ENCODE measurements around the gene LIMCH1. TPM values are rescaled to one million over a fixed set of nuclear protein-coding genes. Genes with fewer than 3 reads are reported as not detected.
"Not testable (repeated sequence)": the region's sequence is repeated elsewhere in the genome, so short reads cannot be mapped to it uniquely, and the experiment has no call there.

Gene LIMCH1
- total RNA-seq, 2 donors from 2014 or later, result 4.7 to 14.4 TPM

DNA sequence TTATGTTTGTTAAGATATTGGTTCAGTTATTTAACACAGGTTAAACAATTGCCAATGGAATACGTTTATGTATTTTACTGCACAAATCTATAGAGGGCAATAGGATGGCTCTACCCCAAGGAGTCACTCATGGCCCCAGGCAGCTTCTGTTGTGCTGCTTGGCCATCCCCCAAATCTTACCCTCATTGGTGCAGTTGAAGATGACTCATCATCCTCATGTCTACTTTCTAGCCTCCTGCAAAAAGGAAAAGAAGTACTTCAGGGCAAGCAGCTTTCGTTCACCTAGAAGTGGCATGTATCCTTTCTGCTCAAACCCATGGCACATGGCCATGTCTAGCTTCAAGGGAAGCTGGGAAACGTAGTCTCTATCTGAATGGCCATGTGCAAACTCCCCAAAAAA is 196.4 kb downstream of the LIMCH1 start:
- TF ChIP-seq, protein P1, sequence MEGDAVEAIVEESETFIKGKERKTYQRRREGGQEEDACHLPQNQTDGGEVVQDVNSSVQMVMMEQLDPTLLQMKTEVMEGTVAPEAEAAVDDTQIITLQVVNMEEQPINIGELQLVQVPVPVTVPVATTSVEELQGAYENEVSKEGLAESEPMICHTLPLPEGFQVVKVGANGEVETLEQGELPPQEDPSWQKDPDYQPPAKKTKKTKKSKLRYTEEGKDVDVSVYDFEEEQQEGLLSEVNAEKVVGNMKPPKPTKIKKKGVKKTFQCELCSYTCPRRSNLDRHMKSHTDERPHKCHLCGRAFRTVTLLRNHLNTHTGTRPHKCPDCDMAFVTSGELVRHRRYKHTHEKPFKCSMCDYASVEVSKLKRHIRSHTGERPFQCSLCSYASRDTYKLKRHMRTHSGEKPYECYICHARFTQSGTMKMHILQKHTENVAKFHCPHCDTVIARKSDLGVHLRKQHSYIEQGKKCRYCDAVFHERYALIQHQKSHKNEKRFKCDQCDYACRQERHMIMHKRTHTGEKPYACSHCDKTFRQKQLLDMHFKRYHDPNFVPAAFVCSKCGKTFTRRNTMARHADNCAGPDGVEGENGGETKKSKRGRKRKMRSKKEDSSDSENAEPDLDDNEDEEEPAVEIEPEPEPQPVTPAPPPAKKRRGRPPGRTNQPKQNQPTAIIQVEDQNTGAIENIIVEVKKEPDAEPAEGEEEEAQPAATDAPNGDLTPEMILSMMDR (IDR thresholded peaks at IDR 0.05), result no peak
- H3K27me3 ChIP-seq, result no peaks in the 10 kb centered on the region

GRCh38 chr4:41737491-41737890 is 199.5 kb downstream of the LIMCH1 start:
- H3K36me3 ChIP-seq; DNase-seq; H3K4me3 ChIP-seq; H3K4me1 ChIP-seq; H3K27ac ChIP-seq; H3K9me3 ChIP-seq; H3K27me3 ChIP-seq; H3K9ac ChIP-seq (ENCODE audit: low read depth in 2 of 2, low read length in 2 of 2); intact Hi-C loops (cut with DNase I): not testable (repeated sequence)

More for the DNA sequence above, 196.4 kb downstream of the LIMCH1 start:
- no peak for DNase-seq
- Histone ChIP-seq H3K27ac (no peak overlapping the region), H3K36me3 (no peaks in the 10 kb centered on the region), H3K4me3 (no peak overlapping the region), H3K9me3 (no peaks in the 10 kb centered on the region), H3K4me1 (no peaks in the 10 kb centered on the region), H3K9ac (ENCODE audit: low read depth in 2 of 2, low read length in 2 of 2) (no peak overlapping the region)
- intact Hi-C loops (cut with DNase I), result no loop called here

DNA sequence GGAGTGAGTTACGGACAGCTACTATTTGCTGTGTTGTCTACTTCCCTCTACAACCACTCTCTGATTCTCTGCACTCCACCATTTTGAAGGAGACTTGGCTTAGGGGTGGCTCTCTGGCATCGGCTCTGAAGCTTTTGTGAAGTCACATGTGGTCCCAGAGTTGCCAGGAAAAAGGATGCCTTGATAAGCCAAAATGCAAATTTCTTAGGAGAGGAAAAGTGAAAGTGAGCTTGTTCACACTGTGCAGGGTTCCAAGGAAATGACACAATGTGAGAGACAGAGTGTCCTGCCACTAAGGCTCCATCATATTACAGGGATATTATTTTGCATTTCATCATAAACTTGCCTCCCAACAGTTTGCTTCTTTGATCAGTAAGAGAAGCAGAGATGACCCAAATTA is 203.4 kb downstream of the LIMCH1 start:
- DNase-seq, result no peak
- intact Hi-C loops (cut with DNase I), result no loop called here
- H3K9ac ChIP-seq (ENCODE audit: low read depth in 2 of 2, low read length in 2 of 2), result no peak overlapping the region
- TF ChIP-seq, protein P1 (IDR thresholded peaks at IDR 0.05), result no peak
- no peak overlapping the region for H3K4me3 ChIP-seq
- H3K27me3 ChIP-seq, result peaks cover 20% of the 10 kb centered on the region
- no peak overlapping the region for H3K27ac ChIP-seq
- H3K9me3 ChIP-seq, result no peaks in the 10 kb centered on the region
- no peaks in the 10 kb centered on the region for H3K4me1 ChIP-seq
- no peaks in the 10 kb centered on the region for H3K36me3 ChIP-seq

GRCh38 chr4:41744572-41745291 is 206.8 kb downstream of the LIMCH1 start:
- Histone ChIP-seq H3K9me3 (no peaks in the 10 kb centered on the region), H3K27ac (no peak overlapping the region), H3K27me3 (peaks cover 54% of the 10 kb centered on the region), H3K4me3 (no peak overlapping the region), H3K9ac (ENCODE audit: low read depth in 2 of 2, low read length in 2 of 2) (no peak overlapping the region), H3K4me1 (no peaks in the 10 kb centered on the region), H3K36me3 (no peaks in the 10 kb centered on the region)
- intact Hi-C loops (cut with DNase I), result no loop called here
- TF ChIP-seq, protein P1 (IDR thresholded peaks at IDR 0.05), result no peak
- DNase-seq, result no peak

- intact Hi-C loops (cut with DNase I), result no loop called here
- H3K9ac ChIP-seq (ENCODE audit: low read depth in 2 of 2, low read length in 2 of 2), result no peak overlapping the region
- no peaks in the 10 kb centered on the region for H3K9me3 ChIP-seq
- TF ChIP-seq, protein P1 (IDR thresholded peaks at IDR 0.05), result no peak
- H3K27me3 ChIP-seq, result peaks cover 61% of the 10 kb centered on the region
- no peaks in the 10 kb centered on the region for H3K4me1 ChIP-seq
- H3K36me3 ChIP-seq, result no peaks in the 10 kb centered on the region
- DNase-seq, result no peak
- no peak overlapping the region for H3K4me3 ChIP-seq
- no peak overlapping the region for H3K27ac ChIP-seq
These were observed 207.5 kb downstream of the LIMCH1 start for GRCh38 chr4:41745292-41746024.

GRCh38 chr4:41746025-41746439 is 208.1 kb downstream of the LIMCH1 start:
- intact Hi-C loops (cut with DNase I), result no loop called here
- no peak for DNase-seq
- TF ChIP-seq, protein P1 (IDR thresholded peaks at IDR 0.05), result no peak
- Histone ChIP-seq H3K4me3 (no peak overlapping the region), H3K27me3 (peaks cover 66% of the 10 kb centered on the region), H3K9ac (ENCODE audit: low read depth in 2 of 2, low read length in 2 of 2) (no peak overlapping the region), H3K9me3 (no peaks in the 10 kb centered on the region), H3K4me1 (no peaks in the 10 kb centered on the region), H3K27ac (no peak overlapping the region), H3K36me3 (no peaks in the 10 kb centered on the region)
